GM23338 (cell line): ENCODE results near the gene RCCD1. TPM values are rescaled to one million over a fixed set of nuclear protein-coding genes. Genes with fewer than 3 reads are reported as not detected.

Source experiments
- ATAC-seq: fragments of 200-7000 bp; cut with Tn5 transposase; 3 replicates; pipeline ENCODE4 v1.9.1; 2020
- DNase-seq: peaks from one replicate; pipeline ENCODE4 v3.0.0-alpha.2; 2015; ENCODE audit warnings: low spot score
- H2AFZ ChIP-seq: fragments of 200-600 bp; sonication (generic); 2 replicates; pipeline ENCODE4 v1.8.0; 2016; ENCODE audit warnings: antibody characterized with exemption, mild to moderate bottlenecking, moderate library complexity
- H3F3A ChIP-seq: fragments of 200-600 bp; sonication (generic); replicated peaks from 2 replicates; pipeline ENCODE4 v1.8.0; 2017; ENCODE audit warnings: antibody characterized with exemption, mixed run types, low read depth
- H3K27ac ChIP-seq: fragments of 200-600 bp; sonication (generic); 2 replicates; pipeline ENCODE4 v1.6.1; 2016; ENCODE audit warnings: low read depth
- H3K27me3 ChIP-seq: fragments of 200-600 bp; sonication (generic); 2 replicates; pipeline ENCODE4 v1.8.0; 2016; ENCODE audit warnings: mild to moderate bottlenecking, mixed run types, moderate library complexity; ENCODE audit not compliant: insufficient read depth
- H3K36me3 ChIP-seq: fragments of 200-600 bp; sonication (generic); 2 replicates; pipeline ENCODE4 v1.8.0; 2016; ENCODE audit warnings: mild to moderate bottlenecking; ENCODE audit not compliant: insufficient read depth
- H3K4me1 ChIP-seq: fragments of 200-600 bp; sonication (generic); 2 replicates; pipeline ENCODE4 v1.8.0; 2016; ENCODE audit warnings: mild to moderate bottlenecking, moderate library complexity; ENCODE audit not compliant: insufficient read depth
- H3K4me2 ChIP-seq: fragments of 200-600 bp; sonication (generic); 2 replicates; pipeline ENCODE4 v1.7.1; 2017; ENCODE audit warnings: mixed run types
- H3K4me3 ChIP-seq: fragments of 200-600 bp; sonication (generic); 2 replicates; pipeline ENCODE4 v1.6.1; 2016; ENCODE audit warnings: mixed run types
- H3K79me2 ChIP-seq: fragments of 200-600 bp; sonication (generic); replicated peaks from 2 replicates; pipeline ENCODE4 v1.8.0; 2017; ENCODE audit warnings: mild to moderate bottlenecking; ENCODE audit not compliant: insufficient read depth
- H3K9me2 ChIP-seq: fragments of 200-600 bp; sonication (generic); 2 replicates; pipeline ENCODE4 v1.8.0; 2017; ENCODE audit not compliant: insufficient read depth
- H4K20me1 ChIP-seq: fragments of 200-600 bp; sonication (generic); replicated peaks from 2 replicates; pipeline ENCODE4 v1.8.0; 2017; ENCODE audit warnings: mild to moderate bottlenecking; ENCODE audit not compliant: insufficient read depth
- H3K27ac Mint-ChIP-seq: 2 replicates; pipeline ENCODE4 v1.8.0; 2020; ENCODE audit warnings: inconsistent platforms, mild to moderate bottlenecking, moderate library complexity, mixed read lengths
- H3K27me3 Mint-ChIP-seq: 3 replicates; pipeline ENCODE4 v1.8.0; 2022; ENCODE audit warnings: low read depth, mild to moderate bottlenecking, moderate library complexity, mixed read lengths, inconsistent platforms; ENCODE audit not compliant: insufficient read depth, poor library complexity
- H3K36me3 Mint-ChIP-seq: 3 replicates; pipeline ENCODE4 v1.8.0; 2021; ENCODE audit warnings: low read depth, mild to moderate bottlenecking, inconsistent platforms, moderate library complexity, mixed read lengths
- H3K4me1 Mint-ChIP-seq: 3 replicates; pipeline ENCODE4 v1.8.0; 2020; ENCODE audit warnings: mild to moderate bottlenecking, inconsistent platforms, mixed read lengths
- H3K4me3 Mint-ChIP-seq: 3 replicates; pipeline ENCODE4 v1.8.0; 2021; ENCODE audit warnings: moderate library complexity, mild to moderate bottlenecking, inconsistent platforms, mixed read lengths
- H3K9me3 Mint-ChIP-seq: 3 replicates; pipeline ENCODE4 v1.8.0; 2020; ENCODE audit warnings: moderate library complexity, mild to moderate bottlenecking, inconsistent platforms, mixed read lengths
- CREB1 ChIP-seq: fragments of 250-450 bp; sonication (Bioruptor Pico); IDR thresholded peaks from 2 replicates; pipeline ENCODE4 v1.5.0; 2020; ENCODE audit warnings: low read depth, mild to moderate bottlenecking, moderate library complexity
- CTCF ChIP-seq, 2 experiments: fragments of 200-600 bp in 1 of 2; sonication (generic) in 1 of 2; conservative IDR thresholded peaks; 2 replicates each; pipeline versions ENCODE4 v1.5.1 to v1.6.1; 2016 to 2017; ENCODE audit warnings: antibody characterized with exemption in 2 of 2, low read depth in 2 of 2, mild to moderate bottlenecking in 2 of 2, moderate library complexity in 1 of 2
- ETS1 ChIP-seq: IDR thresholded peaks from 2 replicates; pipeline ENCODE4 v1.6.1; 2016; ENCODE audit warnings: antibody characterized with exemption
- EZH2 ChIP-seq: fragments of 200-600 bp; sonication (generic); IDR thresholded peaks from one replicate; pipeline ENCODE4 v1.8.0; 2017; ENCODE audit warnings: antibody characterized with exemption, mild to moderate bottlenecking, low read depth; ENCODE audit not compliant: unreplicated experiment
- EZH2phosphoT487 ChIP-seq: fragments of 200-600 bp; sonication (generic); IDR thresholded peaks from one replicate; pipeline ENCODE4 v1.8.1; 2018; ENCODE audit warnings: antibody characterized with exemption; ENCODE audit not compliant: unreplicated experiment
- JUNB ChIP-seq: IDR thresholded peaks from one replicate; pipeline ENCODE4 v1.6.1; 2016; ENCODE audit warnings: antibody characterized with exemption; ENCODE audit not compliant: unreplicated experiment
- NANOG ChIP-seq: IDR thresholded peaks from 2 replicates; pipeline ENCODE4 v1.6.1; 2016; ENCODE audit warnings: antibody characterized with exemption, borderline replicate concordance
- POLR2AphosphoS5 ChIP-seq: IDR thresholded peaks from 2 replicates; pipeline ENCODE4 v1.6.1; 2016; ENCODE audit warnings: antibody characterized with exemption, low read depth
- STAT1 ChIP-seq: IDR thresholded peaks from one replicate; pipeline ENCODE4 v1.6.1; 2016; ENCODE audit warnings: antibody characterized with exemption; ENCODE audit not compliant: unreplicated experiment
- ZNF114 ChIP-seq: fragments of 250-450 bp; sonication (Bioruptor Pico); IDR thresholded peaks from 2 replicates; pipeline ENCODE4 v1.5.0; 2020; ENCODE audit warnings: mild to moderate bottlenecking, moderate library complexity
- ZNF331 ChIP-seq: fragments of 250-450 bp; sonication (Bioruptor Pico); IDR thresholded peaks from 2 replicates; pipeline ENCODE4 v1.5.0; 2020; ENCODE audit warnings: low read depth, mild to moderate bottlenecking, moderate library complexity
- ZNF462 ChIP-seq: fragments of 250-450 bp; sonication (Bioruptor Pico); IDR thresholded peaks from 2 replicates; pipeline ENCODE4 v1.5.0; 2020; ENCODE audit warnings: mild to moderate bottlenecking, moderate library complexity
- polyA plus RNA-seq: library from polyadenylated mRNA; unstranded; fragments of >200 nt; fragmentation: Nextera tagmentation; extraction: Ambion mirVana; gene quantifications from 2 replicates; pipeline ENCODE4 v1.2.1, GENCODE V29; 2016
- total RNA-seq: library from RNA; depleted of rRNA; stranded (reverse); fragments of >200 nt; shearing (Covaris generic); gene quantifications from 2 replicates; pipeline ENCODE4 v1.2.3, GENCODE V29; 2014

Gene RCCD1
- total and polyA plus RNA-seq, 2 experiments from 2014 or later = 10.8 to 17.1 TPM

GRCh38 chr15:90988296-90988695, 33.6 kb downstream of the RCCD1 start (continued):
- TF ChIP-seq ZNF462 (no peak), ETS1 (no peak), POLR2AphosphoS5 (no peak), STAT1 (no peak), NANOG (no peak)

- H3K4me1 ChIP-seq = peaks cover 21% of the 10 kb centered on the region
- Mint-ChIP-seq H3K4me3 (no peak overlapping the region), H3K27ac (no peak overlapping the region), H3K27me3 (peaks cover 4% of the 10 kb centered on the region), H3K36me3 (peaks cover 11% of the 10 kb centered on the region), H3K4me1 (peaks cover 24% of the 10 kb centered on the region), H3K9me3 (no peaks in the 10 kb centered on the region; the same call in 2 of the 3 replicates)
- H3K27me3 ChIP-seq = no peaks in the 10 kb centered on the region
- H3F3A ChIP-seq = no peaks in the 10 kb centered on the region
- H3K4me3 ChIP-seq = no peak overlapping the region
- peaks cover 65% of the 10 kb centered on the region for H4K20me1 ChIP-seq
- H3K27ac ChIP-seq = no peak overlapping the region
- ATAC-seq (no peak), DNase-seq (no peak)
- no peak overlapping the region for H2AFZ ChIP-seq
- 0 out of 2 replicates have a peak overlapping the region, but pooled peaks have one; percentile 32 for H3K4me2 ChIP-seq
- H3K79me2 ChIP-seq = peaks cover 100% of the 10 kb centered on the region
- no peaks in the 10 kb centered on the region for H3K9me2 ChIP-seq
- H3K36me3 ChIP-seq = peaks cover 2% of the 10 kb centered on the region; the same call in 1 of the 2 replicates
- no peak for TF ChIP-seq POLR2AphosphoS5
- TF ChIP-seq JUNB = no peak
- no peak for TF ChIP-seq ZNF331 (CRISPR knock-in tag)
- no peak for TF ChIP-seq CTCF (conservative IDR thresholded peaks at IDR 0.05; ENCODE audit: low read depth in 2 of 2)
- no peak for TF ChIP-seq NANOG
- no peak for TF ChIP-seq STAT1
- TF ChIP-seq CREB1 (CRISPR knock-in tag) = no peak
- no peak for TF ChIP-seq ETS1
- no peak for TF ChIP-seq EZH2phosphoT487
- TF ChIP-seq EZH2 = no peak
- no peak for TF ChIP-seq ZNF114 (CRISPR knock-in tag)
Observed at GRCh38 chr15:90989040-90989768, 34.5 kb downstream of the RCCD1 start.
